ENCODE measurements around the gene CALR3.
"Not testable (repeated sequence)": the region's sequence is repeated elsewhere in the genome, so short reads cannot be mapped to it uniquely, and the experiment has no call there.

The CALR3 gene

DNA sequence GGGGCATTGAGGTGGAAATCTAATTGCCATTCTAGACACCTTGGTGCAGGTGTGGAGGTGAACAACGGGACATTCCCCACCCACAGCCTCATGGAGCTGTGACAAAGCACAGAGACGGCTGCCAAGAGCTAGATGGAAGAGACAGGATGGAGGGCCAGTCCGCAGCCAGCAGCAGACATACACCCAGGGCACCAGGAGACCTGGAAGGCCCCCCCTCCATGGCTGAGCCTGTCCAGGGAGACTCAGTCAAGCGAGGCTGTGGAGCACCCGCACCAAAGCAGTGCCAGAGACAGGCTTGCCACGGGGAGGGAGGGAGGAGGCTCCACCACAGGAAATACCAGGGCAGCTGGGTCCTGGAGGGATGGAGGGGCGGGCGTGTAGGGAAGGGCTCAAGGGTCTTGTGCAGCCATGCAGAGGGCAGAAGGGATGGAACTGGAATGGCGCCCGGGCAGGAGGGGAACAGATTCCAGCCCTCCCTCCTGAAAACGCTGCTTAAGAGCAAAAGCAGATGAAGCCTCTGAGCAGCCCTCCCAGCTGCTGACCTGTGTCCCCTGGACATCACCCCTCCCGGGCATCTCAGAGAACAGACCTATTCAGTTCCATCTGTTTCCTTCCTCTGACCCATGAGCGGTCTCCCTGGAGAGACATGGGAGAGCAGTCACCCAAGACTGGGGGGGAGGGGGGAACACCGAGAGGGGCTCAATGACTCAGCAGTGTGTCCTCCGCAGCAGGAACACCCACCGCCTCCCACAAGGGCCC, 38.6 kb downstream of the CALR3 start:
- DNase-seq (ENCODE audit: low spot score), result peak; percentile 60

DNA sequence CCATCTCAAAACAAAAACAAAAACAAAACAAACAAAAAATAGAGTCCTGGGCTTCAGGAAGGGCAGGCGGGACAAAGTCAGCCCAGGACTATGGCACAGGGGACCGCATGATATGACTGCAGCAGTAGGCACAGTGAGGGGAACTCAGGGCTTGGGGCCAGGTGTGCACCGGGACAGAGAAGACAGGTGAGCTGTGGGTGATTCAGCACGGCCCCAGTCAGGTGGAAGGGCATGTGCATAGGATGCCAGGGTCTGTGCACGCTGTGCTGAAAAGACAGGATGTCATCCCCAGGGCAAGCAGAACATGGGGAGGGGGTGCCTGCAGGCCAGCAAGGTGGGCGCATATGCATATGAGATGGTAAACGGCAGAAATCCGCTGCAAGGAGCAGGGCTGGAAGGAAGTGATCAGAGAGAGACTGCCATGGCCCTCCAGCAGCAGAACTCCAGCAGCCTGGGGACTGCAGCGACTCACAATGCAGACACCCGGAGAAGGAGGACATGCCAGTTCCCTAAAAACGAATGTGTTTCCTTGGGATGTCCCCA, 39.2 kb downstream of the CALR3 start:
- no peak for DNase-seq (ENCODE audit: low spot score)

DNA sequence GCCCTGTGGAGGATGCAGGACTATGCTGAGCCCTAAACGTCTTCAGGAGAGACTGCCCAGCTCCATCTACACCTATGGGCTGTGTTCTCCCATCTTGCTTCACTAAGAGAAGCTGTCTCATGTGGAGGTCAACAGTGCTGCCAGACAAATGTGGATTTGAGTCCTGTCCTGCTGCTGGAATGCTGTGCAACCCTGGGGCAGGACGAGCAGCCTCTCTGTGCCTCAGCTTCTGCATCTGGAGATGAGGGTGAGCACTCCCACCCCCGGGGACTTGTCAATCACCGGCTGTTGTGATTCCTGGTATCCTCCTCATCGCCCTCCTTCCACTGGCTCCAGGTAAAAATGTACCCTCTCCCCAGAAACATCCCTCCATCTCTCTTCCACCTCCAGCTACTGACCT, 40.5 kb downstream of the CALR3 start:
- DNase-seq (ENCODE audit: low spot score), result no peak

GRCh38 chr19:16454351-16454918, 41.5 kb downstream of the CALR3 start:
- DNase-seq (ENCODE audit: low spot score), result no peak

DNA sequence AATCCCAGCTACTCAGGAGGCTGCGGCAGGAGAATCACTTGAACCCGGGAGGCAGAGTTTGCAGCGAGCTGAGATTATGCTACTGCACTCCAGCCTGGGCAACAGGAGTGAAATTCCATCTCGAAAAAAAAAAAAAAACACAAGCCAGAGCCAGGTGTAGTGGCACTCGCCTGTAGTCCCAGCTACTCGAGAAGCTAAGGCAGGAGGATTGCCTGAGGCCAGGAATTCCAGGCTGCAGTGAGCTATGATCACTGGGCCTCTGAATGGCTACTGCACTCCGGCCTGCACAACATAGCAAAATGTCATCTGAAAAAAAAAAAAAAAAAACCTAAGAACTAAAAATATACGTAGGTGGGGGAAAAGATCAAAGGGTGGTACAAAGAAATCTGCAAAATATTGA, 43.6 kb downstream of the CALR3 start:
- DNase-seq (ENCODE audit: low spot score), result no peak

DNA sequence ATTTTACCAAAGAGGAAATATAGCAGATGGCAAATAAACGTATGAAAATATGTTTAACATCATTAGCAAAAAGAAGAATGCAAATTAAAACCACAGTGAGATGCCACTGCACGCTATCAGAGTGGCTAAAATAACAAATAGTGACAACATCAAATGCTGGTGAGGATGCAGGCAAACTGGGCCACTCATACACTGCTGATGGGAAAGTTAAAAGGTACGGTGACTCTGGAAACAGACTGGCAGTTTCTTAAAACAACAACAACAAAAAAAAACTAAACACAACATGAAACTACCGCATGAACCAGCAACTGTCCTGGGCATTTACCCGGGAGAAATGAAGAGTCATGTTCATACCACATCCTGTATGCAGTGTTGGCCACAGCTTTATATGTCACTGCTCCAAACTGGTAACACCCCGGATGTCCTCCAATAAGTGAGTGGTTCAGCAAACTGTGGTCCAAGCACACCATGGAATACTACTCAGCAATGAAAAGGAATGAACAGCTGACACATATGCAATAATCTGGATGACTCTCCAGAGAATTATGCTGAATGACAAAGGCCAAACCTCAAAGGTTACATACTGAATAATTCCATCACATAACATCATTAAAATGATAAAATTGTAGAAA, 46.5 kb downstream of the CALR3 start:
- no peak for DNase-seq (ENCODE audit: low spot score)

DNA sequence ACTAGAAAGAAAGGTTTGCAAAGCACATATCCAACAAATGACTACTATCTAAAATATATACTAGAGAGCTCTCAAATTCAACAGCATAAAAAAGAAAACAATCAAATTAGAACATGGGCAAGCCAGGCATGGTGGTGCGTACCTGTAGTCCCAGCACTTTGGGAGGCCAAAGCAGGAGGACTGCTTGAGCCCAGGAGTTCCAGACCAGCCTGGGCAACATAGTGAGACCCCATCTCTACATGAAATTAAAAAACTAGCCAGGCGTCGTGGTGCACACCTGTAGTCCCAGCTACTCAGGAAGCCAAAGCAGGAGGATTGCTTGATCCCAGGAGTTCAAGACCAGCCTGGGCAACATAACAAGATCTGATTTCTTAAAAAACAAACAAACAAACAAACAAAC, 47.1 kb downstream of the CALR3 start:
- DNase-seq (ENCODE audit: low spot score), result not testable (repeated sequence)

DNA sequence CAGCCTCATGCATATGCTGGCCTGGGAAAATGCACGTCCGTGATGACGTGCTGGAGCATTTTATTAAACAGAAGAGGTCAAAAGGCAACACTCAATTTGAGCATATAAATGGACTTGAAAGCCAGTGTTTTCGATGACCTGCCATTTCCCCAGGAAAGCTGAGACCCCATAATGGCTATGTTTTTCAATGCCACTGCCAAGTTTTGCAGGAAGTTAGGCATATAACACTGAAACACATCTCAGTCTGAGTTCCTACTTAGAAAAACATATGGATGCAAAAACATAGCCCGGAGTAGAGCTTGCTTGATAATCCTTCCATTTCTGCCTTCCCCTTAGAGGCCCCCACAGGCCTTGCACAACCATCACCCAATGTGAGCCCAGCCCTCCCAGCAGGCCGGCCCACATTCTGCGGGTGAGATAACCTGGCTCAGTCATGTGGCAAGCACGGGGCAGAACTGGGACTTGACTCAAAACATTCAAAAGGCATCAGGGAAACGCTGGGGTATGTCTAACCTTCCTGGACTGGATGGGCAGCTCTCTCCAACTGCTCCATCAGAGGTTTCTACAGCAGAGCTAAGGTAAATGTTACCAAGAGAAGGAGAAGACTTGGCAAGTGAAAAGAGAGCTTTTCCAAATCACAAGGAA, 49.1 kb downstream of the CALR3 start:
- DNase-seq (ENCODE audit: low spot score), result no peak

GRCh38 chr19:16446108-16446723, 49.8 kb downstream of the CALR3 start:
- DNase-seq (ENCODE audit: low spot score), result no peak

DNA sequence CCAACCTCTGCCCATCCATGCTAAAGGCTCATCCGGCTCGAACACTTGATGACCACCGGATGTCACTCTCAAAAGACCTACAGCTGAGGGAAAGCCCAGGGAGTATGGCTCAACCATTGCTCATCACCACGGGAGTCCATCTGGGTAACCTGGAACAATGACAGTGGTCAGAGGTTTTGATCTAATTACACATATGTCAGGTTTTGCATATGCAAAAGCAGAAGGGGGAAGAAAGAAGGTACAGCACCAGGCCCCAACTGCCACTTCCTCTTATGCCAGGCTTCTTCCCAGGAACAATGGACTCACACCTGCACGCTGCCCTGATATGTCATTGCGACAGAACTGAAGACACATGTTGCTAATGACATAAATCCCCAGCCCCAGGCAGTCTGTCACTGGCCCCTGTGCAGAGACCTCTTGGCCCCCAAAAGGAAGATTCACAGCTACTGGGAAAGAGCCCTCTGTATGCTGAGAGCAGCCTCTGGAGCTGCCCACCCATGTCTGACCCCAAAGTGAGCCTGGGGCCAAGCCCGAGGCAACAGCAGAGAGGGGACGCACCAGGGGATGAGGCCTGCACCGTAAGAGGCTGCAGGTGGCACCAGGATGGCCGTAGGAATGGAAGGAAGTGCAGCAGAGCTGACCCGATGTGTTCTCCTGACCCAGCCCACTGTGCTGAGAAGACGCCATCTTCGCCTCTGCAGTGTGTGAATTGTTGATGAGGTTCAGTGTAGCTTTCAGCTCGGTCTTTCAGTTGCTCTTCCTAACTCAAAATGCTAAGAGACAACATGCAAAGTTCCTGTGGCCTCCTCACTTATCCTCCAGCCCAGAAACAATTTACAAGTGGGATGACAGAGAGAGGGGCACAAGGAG, 50.5 kb downstream of the CALR3 start:
- DNase-seq (ENCODE audit: low spot score), result no peak

GRCh38 chr19:16444269-16444600, 51.7 kb downstream of the CALR3 start:
- no peak for DNase-seq (ENCODE audit: low spot score)

GRCh38 chr19:16442386-16443276, 53.3 kb downstream of the CALR3 start:
- DNase-seq (ENCODE audit: low spot score), result no peak

- peak; percentile 86 for DNase-seq (ENCODE audit: low spot score)
These were observed 54.3 kb downstream of the CALR3 start for GRCh38 chr19:16441661-16442162.

- DNase-seq (ENCODE audit: low spot score), result no peak
These were observed 59.1 kb downstream of the CALR3 start for GRCh38 chr19:16436780-16437332.

DNA sequence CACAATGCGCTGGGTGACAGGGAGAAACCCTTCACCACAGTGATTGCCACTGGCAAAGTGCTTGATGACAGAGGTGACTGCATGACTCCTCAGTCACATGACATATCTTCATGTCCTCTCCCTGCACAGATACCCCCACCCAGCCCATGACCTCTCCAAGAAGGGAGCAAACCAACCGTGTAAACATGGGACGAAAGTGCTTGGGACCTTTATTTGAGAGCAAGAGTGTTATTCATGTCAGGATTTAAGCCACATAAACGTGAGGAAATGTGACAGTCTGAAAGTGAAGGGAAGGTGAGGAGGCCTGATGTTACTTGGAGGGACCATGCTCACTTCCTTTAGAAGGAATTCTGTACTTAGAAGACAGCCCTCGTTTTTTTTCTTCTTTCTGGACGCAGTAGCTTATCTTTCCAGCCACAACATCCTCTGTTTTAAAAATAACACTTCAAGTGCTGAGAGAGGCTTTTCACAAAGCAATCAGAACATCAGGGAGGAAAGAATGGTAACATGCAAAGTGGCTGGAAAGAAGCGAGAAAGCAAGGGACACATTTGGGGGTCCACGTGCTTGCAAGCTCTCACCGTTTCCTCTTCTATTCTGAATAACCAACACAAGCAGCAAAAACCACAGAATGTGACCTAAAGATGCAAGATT, 59.8 kb downstream of the CALR3 start:
- no peak for DNase-seq (ENCODE audit: low spot score)

DNA sequence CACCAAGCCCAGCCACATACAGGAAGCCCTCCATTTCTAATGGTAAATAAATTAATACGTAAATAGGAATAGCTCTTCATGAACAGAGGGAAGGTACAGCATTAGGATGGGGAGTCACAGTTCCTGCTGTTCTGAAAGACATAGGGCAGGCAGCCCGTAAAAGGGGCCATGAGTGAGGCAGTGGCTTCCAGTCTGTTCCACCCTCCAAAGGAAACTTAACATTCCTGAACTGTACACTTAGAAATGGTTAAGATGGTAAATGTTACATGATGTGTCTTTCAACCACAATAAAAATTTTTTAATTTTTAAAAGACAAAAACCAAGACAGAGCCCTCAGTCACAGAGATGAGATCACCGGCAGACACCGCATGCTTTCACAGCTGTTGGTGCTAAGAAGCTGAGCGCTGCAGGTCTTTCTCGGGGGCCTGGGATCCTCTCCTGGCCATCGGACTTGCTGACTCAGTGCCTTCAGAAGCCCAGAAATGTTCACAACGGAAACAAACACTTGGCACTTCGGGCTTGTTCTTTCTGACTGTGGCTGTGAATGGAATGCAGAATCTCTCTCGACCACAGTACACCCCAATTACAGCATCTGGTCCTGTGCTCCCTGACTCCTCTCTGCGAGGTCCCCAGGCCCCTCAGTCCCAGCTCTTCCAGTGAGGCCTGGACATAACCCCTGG, 60.6 kb downstream of the CALR3 start:
- no peak for DNase-seq (ENCODE audit: low spot score)

- DNase-seq (ENCODE audit: low spot score), result peak; percentile 73
These were observed 62.0 kb downstream of the CALR3 start for GRCh38 chr19:16433986-16434385.

GRCh38 chr19:16429759-16430091, 66.2 kb downstream of the CALR3 start:
- DNase-seq (ENCODE audit: low spot score), result no peak

Measured in D341Med (cell line).